Left ventricle myocardium superior (tissue), 1 donor: ENCODE data around the gene ACTRT3. TPM values are rescaled to one million over a fixed set of nuclear protein-coding genes. Genes with fewer than 3 reads are reported as not detected.
"Not testable (repeated sequence)": the region's sequence is repeated elsewhere in the genome, so short reads cannot be mapped to it uniquely, and the experiment has no call there.

Experiments
- ATAC-seq: fragments of 200-7000 bp; cut with Tn5 transposase; one replicate; pipeline ENCODE4 v1.9.1; 2020; ENCODE audit warnings: mild to moderate bottlenecking, moderate library complexity
- DNase-seq: peaks from one replicate; pipeline ENCODE4 v3.0.0-alpha.2; 2020
- intact Hi-C: fragments of 100-400 bp; cut with micrococcal nuclease; formaldehyde crosslinking; loops from one replicate; pipeline ENCODE4 v1.11.0; 2022
- total RNA-seq: library from RNA; stranded (reverse); fragmentation: NEBNext Ultra II Directional; extraction: Animal tissue kit (Norgen Biotek cat#: 25700); gene quantifications from one replicate; pipeline ENCODE4 v1.2.1, GENCODE V29; 2021
- donor health status: DM: no; HTN: yes; CAD: no; lungs with severe emphysema.

ACTRT3 gene
- total RNA-seq, 1 donor from 2014 or later: 0.72 TPM

- intact Hi-C loops: no loop called here
- ATAC-seq (no peak), DNase-seq (no peak)
These were observed 46.6 kb downstream of the ACTRT3 start for GRCh38 chr3:169722724-169723123.

DNA sequence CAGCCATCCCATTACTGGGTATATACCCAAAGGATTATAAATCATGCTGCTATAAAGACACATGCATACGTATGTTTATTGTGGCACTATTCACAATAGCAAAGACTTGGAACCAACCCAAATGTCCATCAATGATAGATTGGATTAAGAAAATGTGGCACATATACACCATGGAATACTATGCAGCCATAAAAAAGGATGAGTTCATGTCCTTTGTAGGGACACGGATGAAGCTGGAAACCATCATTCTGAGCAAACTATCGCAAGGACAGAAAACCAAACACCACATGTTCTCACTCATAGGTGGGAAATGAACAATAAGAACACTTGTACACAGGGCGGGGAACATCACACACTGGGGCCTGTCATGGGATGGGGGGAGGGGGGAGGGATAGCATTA, 50.9 kb downstream of the ACTRT3 start:
- intact Hi-C loops, DNase-seq, ATAC-seq: not testable (repeated sequence)

Other genes starting within 250 kb of the ACTRT3 start
- 16.3 TPM for gene MECOM, start 105.8 kb downstream of the ACTRT3 start, total RNA-seq
- 3.5 TPM for gene TERC, start 4.5 kb downstream of the ACTRT3 start, total RNA-seq
- gene MYNN, start 3.8 kb upstream of the ACTRT3 start, total RNA-seq: 13.2 TPM
- gene LRRIQ4, start 43.3 kb upstream of the ACTRT3 start, total RNA-seq: not detected
- 1.6 TPM for gene LRRC34, start 43.3 kb upstream of the ACTRT3 start, total RNA-seq
- gene LRRC31, start 100.4 kb upstream of the ACTRT3 start, total RNA-seq: not detected
- gene SAMD7, start 142.0 kb upstream of the ACTRT3 start, total RNA-seq: not detected
- gene SEC62, start 197.2 kb upstream of the ACTRT3 start, total RNA-seq: 79.0 TPM